HG02610 (cell line): ENCODE measurements around the gene SKIC8.
"Not testable (repeated sequence)": the region's sequence is repeated elsewhere in the genome, so short reads cannot be mapped to it uniquely, and the experiment has no call there.

Source experiments
- ATAC-seq: cut with Tn5 transposase; IDR thresholded peaks from one replicate; pipeline ENCODE4 v1.9.1; 2021; ENCODE audit warnings: mild to moderate bottlenecking, moderate library complexity; ENCODE audit not compliant: unreplicated experiment

SKIC8 gene

DNA sequence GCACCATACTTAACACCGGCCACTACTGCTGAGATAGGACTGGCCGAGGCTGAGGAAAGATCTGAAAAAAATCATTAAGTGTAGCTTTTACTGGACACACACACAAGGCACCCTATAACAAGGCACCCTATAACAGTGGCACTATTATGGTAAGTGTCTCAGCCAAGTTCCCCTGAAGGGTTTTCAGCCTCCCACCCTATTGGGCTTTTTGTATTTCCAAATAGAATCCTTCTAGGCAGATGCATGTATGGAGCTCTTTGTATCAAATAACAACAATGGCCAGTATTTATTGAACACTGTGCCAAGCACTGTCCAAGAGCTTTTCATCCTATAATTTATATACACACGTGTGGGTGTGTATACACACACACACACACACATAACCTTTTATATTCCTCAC, 41.7 kb downstream of the SKIC8 start:
- no peak for ATAC-seq

GRCh38 chr15:78256044-78256437, 43.4 kb downstream of the SKIC8 start:
- ATAC-seq, result no peak

DNA sequence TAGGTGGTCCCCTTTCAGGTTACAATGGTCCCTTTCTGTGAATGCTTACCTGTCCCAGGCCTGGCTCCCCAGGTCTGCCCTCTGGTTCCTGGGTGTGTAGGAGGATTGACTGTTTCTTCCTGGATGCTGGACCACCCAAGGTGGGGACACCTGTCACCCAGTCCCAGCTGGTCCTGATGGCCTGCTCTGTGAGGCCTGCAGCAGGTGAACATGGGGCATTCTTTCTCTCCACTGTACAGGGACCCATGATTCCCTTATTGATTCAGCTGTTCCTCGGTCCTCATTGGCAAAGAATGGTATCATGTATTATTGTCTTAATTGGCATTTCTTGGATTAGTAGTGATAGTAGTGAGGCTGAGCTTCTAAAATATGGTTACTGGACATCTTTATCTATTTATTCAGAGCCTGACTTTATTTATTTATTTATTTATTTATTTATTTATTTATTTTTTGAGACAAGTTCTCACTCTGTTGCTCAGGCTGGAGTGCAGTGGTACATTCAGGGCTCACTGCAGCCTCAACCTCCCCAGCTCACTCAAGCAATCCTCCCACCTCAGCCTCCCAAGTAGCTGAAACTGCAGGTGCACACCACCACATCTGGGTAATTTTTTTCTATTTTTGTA, 43.9 kb downstream of the SKIC8 start:
- ATAC-seq, result no peak

- no peak for ATAC-seq
These were observed 48.3 kb downstream of the SKIC8 start for GRCh38 chr15:78251136-78251535.

DNA sequence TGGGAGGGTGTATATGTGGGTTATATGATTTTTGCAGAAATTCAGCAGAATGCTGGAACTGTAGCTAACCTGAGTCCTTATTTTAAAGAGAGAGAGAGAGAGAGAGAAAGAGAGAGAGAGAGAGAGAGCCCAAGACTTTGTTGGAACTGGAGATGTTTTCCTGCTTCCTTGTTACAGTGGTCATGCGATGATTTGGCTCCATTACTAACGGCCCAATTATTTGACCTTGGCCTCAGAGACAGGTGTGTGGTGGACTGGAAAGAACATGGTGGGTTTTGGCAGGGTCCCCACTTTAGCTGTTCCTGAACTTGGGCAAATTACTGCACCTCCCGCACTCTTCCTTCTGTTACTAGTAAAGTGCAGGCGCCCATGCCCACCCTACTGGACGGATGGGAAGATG, 50.3 kb downstream of the SKIC8 start:
- ATAC-seq, result no peak

DNA sequence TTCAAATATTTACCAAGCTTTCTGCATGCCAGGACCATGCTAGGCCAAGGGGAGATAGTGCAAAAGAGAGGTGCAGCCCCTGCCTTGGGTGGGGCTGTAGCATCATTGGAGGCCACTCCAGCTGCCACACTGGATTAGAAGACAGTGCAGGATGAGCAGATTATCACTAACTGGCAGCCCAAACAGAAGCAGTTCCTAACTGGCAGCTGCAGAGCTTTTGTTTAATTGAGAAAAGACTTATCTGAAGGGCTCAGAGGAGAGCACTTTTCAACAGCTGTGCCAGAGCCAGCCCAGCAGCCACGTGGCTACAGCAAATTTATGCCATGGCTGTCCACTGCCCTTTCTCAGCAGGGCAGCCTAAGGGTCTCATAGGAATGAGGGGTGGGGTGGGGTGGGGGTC, 51.5 kb downstream of the SKIC8 start:
- ATAC-seq, result no peak

GRCh38 chr15:78245976-78246620, 53.3 kb downstream of the SKIC8 start:
- not testable (repeated sequence) for ATAC-seq

DNA sequence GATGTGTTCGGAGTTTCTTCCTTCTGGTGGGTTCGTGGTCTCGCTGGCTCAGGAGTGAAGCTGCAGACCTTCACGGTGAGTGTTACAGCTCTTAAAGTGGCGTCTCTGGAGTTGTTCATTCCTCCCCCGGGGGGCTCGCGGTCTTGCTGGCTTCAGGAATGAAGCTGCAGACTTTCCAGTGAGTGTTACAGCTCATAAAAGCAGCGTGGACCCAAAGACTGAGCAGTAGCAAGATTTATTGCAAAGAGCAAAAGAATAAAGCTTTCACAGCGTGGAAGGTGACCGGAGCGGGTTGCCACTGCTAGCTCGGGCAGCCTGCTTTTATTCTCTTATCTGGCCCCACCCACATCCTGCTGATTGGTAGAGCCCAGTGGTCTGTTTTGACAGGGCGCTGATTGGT, 54.0 kb downstream of the SKIC8 start:
- not testable (repeated sequence) for ATAC-seq

GRCh38 chr15:78244893-78245292, 54.5 kb downstream of the SKIC8 start:
- no peak for ATAC-seq

DNA sequence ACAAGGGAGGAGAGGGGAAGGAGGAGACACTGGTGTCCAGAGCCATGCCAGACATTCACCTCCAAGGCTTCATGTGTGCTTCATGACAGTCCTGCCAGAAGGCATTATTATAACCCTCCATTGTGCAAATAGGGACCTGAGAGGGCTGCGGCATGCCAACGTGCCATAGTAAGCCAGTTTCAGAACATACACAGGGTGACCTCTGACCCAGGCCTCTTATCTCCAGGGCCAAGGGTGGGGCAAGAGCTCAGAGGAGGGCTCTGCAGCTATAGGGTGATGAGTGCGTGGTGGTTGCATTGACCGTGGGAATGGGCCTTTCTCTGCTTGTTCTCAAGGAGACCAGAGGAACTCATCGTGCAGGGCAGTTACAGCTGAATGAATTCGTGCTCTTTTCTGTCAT, 55.3 kb downstream of the SKIC8 start:
- no peak for ATAC-seq

DNA sequence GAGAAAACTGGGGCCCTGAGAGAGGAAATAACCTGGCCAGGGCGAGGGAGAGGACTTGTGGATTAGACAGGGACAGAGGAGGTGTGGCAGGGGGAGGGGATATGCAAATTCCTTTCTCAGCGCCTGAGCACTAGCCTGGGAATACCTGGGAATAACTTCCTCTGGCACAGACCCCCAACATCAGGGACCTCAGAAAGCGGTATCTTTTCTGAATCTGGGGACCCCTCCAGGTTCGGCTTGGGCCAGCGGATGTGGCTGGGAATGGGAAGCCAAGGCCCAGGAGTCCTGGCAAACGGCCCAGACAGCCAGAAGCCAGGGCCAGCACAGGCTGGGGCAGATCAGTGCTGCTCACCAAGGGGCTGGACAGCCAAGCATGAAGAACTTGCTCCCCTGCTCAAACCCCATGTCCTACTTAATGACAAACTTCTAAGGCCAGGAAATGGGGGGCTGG, 55.9 kb downstream of the SKIC8 start:
- ATAC-seq, result no peak

DNA sequence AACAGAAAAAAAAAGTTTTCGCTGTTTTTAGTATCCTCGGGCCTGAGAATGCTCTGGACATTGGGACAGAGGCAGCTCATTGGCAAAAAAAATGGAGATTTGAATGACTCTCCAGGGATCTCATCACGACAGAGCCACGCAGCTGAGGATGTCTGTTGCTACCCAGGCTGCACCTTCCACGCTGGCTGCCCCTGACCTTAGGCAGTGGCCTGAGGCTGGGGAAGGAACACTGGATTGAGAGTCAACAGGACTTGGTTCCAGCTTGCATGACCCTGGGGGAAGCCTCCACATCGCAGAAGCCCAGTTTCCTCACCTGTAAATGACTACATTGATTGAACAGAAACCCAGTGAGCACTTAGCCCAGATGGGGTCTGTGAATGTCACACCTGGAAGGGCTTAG, 56.4 kb downstream of the SKIC8 start:
- no peak for ATAC-seq

- no peak for ATAC-seq
These were observed 57.3 kb downstream of the SKIC8 start for GRCh38 chr15:78242128-78242527.

GRCh38 chr15:78241017-78241416, 58.4 kb downstream of the SKIC8 start:
- ATAC-seq, result no peak

- no peak for ATAC-seq
These were observed 59.6 kb downstream of the SKIC8 start for GRCh38 chr15:78239811-78240210.

GRCh38 chr15:78237146-78237545, 62.3 kb downstream of the SKIC8 start:
- ATAC-seq, result no peak

DNA sequence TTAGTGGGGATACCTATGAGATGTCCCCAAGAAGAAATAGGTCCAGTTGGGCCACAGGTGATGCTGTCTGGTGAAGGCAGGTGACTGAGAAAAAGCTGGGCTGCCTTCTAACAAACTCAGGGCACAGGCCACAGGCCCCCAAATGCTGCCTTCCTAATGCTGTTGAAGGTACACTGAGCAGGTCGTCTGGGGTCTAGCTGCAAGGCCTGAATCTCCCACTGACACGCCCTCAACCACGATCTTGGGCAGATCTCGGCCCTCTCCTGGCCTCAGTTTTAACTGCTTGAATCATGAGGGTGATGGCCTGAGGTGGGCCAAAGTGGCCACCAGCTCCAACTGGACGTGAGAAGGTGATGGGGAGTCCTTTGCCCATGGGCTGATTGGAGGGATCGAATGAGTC, 62.9 kb downstream of the SKIC8 start:
- no peak for ATAC-seq

DNA sequence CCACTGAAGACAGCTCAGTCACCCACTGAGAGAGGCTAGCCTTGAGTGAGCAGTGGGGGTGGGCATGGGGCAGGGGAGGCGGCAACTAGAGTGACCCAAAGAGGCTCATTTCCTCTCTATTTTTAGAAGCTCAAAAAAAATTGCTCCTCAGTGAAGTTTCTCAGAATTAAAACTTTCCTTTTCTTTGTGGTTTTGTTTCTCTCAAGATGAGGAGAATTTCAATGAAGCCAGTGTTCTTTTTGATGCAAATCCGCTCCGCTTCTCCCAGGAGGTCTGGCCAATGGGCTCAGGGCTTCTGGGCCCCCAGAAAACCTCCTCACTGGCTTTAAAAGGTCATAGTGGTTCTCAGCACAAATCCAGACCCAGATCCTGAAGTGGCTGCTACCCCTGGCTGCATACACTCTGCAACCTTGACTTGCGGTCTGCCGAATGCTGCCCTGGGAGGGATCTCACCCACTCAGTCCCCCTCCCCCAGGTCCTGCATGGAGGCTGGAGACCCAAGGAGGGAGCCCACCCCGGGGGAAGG, 64.8 kb downstream of the SKIC8 start, which contains the start of gene ACSBG1:
TSS of gene ACSBG1 (minus strand) at position 51 of the 526 bp plus-strand sequence. CDS start 64 bp downstream, outside the sequence.
- no peak for ATAC-seq

GRCh38 chr15:78233496-78233895, 65.9 kb downstream of the SKIC8 start:
- no peak for ATAC-seq
